ENCODE data around the gene AICDA. TPM values are rescaled to one million over a fixed set of nuclear protein-coding genes. Genes with fewer than 3 reads are reported as not detected.

Gene AICDA
- total RNA-seq = not detected in 2 replicates

DNA sequence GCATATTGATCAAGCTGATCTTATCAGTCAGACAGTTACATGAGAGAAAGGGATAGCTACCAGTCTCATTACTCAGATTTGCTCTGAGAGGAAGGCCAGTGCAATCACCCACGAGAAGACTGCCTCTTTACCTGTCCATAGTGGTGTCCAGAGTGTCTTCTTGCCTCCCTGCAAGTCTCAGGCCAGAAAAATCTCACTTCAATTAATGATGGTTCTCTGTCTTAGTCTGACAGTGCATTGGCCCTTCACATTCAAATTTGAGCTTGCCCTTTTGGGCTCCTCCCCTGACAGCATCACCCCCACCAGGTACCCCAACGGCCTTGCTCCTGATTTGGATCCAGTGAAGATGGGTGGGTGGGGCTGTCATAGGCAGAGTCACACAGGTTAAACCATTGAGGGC, at the start of gene AICDA:
Gene AICDA, minus strand, starts transcription at position 231 of the 400 bp plus-strand sequence. Its CDS starts 92 bp downstream, at position 139.
- no peak for DNase-seq
- intact Hi-C loops (cut with micrococcal nuclease) = no loop called here
- Mint-ChIP-seq H3K27me3 (peaks cover 21% of the 10 kb centered on the region), H3K4me3 (no peak within 1 kb of the TSS), H3K9me3 (no peaks in the 10 kb centered on the region), H3K36me3 (ENCODE audit: low read depth) (no peaks in the 10 kb centered on the region), H3K27ac (no peak within 1 kb of the TSS), H3K4me1 (peaks cover 7% of the 10 kb centered on the region)

DNA sequence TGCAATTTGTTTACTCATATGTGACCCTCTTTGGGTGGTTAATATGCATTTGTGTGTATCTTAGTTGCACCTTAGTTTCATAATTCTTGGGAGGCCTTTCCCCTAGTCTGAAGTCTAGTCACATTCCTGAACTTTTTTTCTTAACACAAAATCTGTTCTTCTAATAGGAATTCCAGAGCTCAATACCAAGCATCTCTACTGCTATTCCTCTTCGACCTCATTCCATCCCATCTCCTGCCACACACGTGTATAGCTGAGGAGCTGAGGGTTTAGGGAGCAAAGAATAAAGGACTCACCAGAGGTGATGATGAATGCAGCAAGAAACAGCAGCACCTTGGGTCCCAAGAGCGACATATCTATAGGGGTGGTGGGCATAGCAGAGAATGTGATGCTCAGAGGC, 49.1 kb upstream of the AICDA start:
- H3K36me3 Mint-ChIP-seq (ENCODE audit: low read depth) = no peaks in the 10 kb centered on the region
- H3K4me1 Mint-ChIP-seq = no peaks in the 10 kb centered on the region
- no peak for DNase-seq
- intact Hi-C loops (cut with micrococcal nuclease) = no loop called here
- no peak overlapping the region for H3K4me3 Mint-ChIP-seq
- H3K27me3 Mint-ChIP-seq = peaks cover 26% of the 10 kb centered on the region
- no peaks in the 10 kb centered on the region for H3K9me3 Mint-ChIP-seq
- no peak overlapping the region for H3K27ac Mint-ChIP-seq

DNA sequence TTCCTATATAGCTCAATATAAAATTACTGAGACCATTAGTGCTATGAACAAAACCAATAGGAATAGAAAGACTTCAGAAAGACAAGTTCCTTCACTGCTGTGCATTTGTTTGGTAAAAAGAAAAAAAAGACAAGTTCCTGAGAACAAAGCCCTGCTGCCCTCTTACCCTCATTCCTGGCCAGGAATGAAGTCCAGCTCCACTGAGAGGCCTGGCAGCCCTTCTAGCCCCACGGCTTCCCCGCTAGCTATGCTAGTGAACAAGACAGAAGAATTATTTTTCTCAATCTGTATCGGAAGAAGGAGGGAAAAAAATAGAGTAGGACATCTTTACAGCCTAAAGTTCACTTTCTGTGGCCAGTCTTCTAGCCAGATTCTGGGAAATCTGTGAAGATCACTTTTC, 48.4 kb upstream of the AICDA start:
- no peak overlapping the region for H3K4me3 Mint-ChIP-seq
- no peak overlapping the region for H3K27ac Mint-ChIP-seq
- H3K4me1 Mint-ChIP-seq = no peaks in the 10 kb centered on the region
- H3K36me3 Mint-ChIP-seq (ENCODE audit: low read depth) = no peaks in the 10 kb centered on the region
- no peaks in the 10 kb centered on the region for H3K9me3 Mint-ChIP-seq
- no peak for DNase-seq
- peaks cover 26% of the 10 kb centered on the region for H3K27me3 Mint-ChIP-seq
- intact Hi-C loops (cut with micrococcal nuclease) = no loop called here

DNA sequence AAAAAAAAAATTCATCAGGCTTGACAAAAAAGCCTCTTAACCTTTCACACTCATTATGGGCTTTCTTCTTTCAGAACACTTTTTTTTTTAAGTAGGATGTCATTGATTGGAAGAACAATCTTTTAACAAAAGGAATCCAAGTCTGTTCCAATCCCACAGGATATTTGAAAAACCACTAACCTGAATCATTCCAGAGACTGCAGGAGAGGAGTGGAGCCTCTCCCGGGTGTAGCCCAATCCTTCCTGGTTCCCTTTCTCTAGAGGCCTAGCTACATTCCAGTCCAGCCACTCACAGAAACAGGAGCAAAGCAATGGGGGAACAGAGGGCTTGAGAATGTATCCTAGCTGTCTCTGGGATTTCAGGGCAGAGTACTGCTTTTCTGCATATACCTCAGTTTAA, 45.7 kb upstream of the AICDA start:
- intact Hi-C loops (cut with micrococcal nuclease) = no loop called here
- Mint-ChIP-seq H3K9me3 (no peaks in the 10 kb centered on the region), H3K27ac (no peak overlapping the region), H3K4me3 (no peak overlapping the region), H3K36me3 (ENCODE audit: low read depth) (no peaks in the 10 kb centered on the region), H3K27me3 (peaks cover 28% of the 10 kb centered on the region), H3K4me1 (no peaks in the 10 kb centered on the region)
- no peak for DNase-seq

DNA sequence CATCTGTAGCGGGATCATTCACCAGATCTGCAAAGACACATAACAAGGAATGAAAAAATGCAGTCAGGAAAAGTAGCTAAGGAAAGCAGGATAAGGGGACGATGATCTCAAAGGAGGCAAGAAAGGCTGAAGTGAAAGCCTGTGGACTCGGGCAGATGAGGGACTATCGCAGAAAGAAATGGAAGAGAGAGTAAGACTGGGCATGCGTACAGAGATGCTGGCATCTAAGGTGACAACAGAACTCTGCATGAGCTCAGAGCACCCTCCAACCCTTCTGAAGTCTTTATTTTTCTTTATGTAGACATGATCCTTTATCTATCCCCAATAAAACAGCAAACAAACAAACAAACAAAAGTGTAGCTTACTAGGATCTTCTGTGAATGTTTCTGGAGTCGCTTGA, 42.8 kb upstream of the AICDA start:
- Mint-ChIP-seq H3K9me3 (no peaks in the 10 kb centered on the region), H3K36me3 (ENCODE audit: low read depth) (no peaks in the 10 kb centered on the region), H3K27ac (no peak overlapping the region), H3K4me3 (no peak overlapping the region), H3K4me1 (no peaks in the 10 kb centered on the region), H3K27me3 (peaks cover 49% of the 10 kb centered on the region)
- intact Hi-C loops (cut with micrococcal nuclease) = no loop called here
- DNase-seq = no peak

DNA sequence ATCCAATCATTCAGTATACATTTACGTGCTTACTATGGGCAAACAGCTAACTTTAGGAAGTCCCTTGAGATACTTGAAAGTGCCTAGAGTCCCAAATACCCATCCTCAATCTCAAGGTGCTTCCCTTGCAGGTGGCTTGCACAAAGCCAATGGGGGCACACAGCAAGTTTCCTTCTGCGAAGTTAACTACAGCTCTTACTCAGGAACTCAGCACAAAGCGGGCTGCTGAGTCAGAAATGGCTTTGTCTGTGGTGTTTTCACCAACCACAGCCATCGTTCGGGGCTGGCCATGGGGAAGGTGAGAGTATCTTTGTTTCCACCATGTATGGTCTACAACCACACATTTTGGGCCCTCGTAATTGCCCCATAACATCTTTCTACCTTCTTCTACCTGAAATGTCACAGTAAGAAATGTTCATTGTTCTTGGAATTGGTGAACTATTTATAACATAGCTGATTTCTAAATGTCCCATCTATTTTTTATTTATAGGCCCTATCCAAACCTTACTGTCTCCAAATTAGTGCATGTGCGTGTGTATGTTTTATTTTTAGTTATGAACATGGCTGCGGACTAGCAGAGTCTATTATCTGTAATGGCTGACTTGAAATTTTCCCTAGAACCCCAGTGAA, 36.0 kb upstream of the AICDA start:
- DNase-seq = peak; percentile 87
- H3K36me3 Mint-ChIP-seq (ENCODE audit: low read depth) = no peaks in the 10 kb centered on the region
- peaks cover 7% of the 10 kb centered on the region for H3K9me3 Mint-ChIP-seq
- H3K27ac Mint-ChIP-seq = no peak overlapping the region
- H3K27me3 Mint-ChIP-seq = peaks cover 58% of the 10 kb centered on the region
- no peak overlapping the region for H3K4me3 Mint-ChIP-seq
- H3K4me1 Mint-ChIP-seq = peaks cover 37% of the 10 kb centered on the region
- intact Hi-C loops (cut with micrococcal nuclease) = loop anchor here (1.0 to 10.0 kb wide), 4 partner anchors 155 to 596 kb away; no protein-coding TSS in a partner anchor

DNA sequence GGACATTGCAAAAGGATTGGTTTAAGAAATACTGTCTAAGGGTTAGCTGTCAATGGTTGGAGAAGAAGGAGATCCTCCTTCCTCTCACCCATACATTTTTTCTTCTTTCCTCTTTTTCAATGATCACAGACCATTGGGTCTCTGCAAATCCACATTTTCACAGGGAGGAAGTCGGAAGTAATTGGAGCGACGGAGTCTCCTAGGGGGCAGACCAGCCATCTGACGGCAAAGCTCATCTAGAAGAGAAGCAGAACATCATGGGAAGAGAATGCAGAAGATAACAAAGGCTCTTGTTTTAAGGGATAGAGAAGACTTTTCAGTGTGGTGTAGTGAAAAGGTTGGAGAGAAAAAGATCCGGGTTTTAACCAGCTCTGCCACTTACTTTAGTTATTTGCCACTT, 35.3 kb upstream of the AICDA start:
- intact Hi-C loops (cut with micrococcal nuclease) = loop anchor here (1.0 to 10.0 kb wide), 4 partner anchors 155 to 597 kb away; no protein-coding TSS in a partner anchor
- peaks cover 7% of the 10 kb centered on the region for H3K9me3 Mint-ChIP-seq
- no peak for DNase-seq
- no peak overlapping the region for H3K27ac Mint-ChIP-seq
- H3K4me3 Mint-ChIP-seq = no peak overlapping the region
- peaks cover 41% of the 10 kb centered on the region for H3K4me1 Mint-ChIP-seq
- peaks cover 56% of the 10 kb centered on the region for H3K27me3 Mint-ChIP-seq
- H3K36me3 Mint-ChIP-seq (ENCODE audit: low read depth) = no peaks in the 10 kb centered on the region

DNA sequence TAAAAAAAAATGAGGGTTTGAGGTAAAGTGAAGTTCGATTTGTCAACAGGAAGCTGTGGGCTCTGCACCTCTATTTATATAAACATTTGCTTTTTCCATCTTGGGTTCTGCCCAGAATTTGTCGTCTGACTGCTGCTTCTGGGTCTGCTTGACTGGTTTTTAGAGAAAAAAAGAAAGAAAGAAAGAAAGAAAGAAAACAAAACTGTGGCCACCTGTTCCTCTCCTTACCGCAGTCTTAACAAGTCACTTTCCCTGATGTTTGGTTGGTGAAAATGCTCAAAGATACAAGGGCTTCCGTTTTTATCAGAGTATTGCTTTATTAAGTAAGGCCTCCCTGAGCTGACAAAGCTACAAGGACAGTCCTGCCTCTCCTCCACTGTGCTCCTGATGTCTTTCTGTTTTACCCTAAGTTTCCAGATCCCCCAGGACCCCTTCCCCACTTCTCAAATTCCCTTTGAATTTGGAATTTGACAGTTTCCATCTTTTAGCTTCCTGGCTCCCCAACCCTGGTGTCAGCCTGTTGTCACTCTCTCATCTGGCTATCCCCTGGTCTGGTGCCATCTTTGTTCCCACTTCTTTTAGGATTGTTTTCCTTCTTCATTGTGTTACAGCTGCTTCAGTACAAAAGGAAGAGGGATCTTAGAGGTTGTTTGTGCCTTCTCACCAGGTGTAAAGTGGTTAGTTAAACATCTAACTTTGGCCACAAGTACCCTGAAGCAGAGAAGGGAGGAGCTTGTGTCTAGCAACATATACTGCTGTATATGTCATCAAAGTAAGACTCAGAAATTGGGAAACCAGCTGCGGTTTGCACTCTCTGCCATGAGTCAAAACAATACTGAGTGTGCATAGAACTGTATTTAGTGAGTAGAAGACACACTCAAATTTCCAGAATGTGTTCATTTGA, 31.9 kb upstream of the AICDA start:
- Mint-ChIP-seq H3K27me3 (peaks cover 43% of the 10 kb centered on the region), H3K36me3 (ENCODE audit: low read depth) (no peaks in the 10 kb centered on the region), H3K9me3 (peaks cover 7% of the 10 kb centered on the region), H3K4me3 (peak overlapping the region; percentile 72), H3K4me1 (peaks cover 41% of the 10 kb centered on the region), H3K27ac (peak overlapping the region; percentile 77)
- DNase-seq = peak; percentile 89
- intact Hi-C loops (cut with micrococcal nuclease) = loop anchor here (5.0 to 10.0 kb wide), 2 partner anchors 308 to 600 kb away; no protein-coding TSS in a partner anchor

DNA sequence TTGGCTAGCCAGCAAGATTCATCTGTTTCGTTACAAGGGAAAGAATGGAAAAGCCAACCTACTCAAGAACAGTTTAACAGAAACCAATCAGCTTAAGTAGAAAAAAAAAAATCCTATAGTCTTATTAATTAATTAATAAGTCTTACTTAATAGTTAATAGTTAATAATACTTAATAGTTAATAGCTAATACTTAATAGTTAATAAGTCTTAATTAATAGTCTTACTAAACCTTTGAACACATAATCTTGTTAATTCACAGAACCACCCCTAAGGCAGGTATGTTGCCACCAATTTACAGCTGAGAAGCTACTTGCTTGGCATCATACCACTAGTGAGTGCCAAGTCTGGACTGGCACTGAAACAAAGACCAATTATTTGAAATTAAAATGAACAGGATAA, 30.1 kb upstream of the AICDA start:
- intact Hi-C loops (cut with micrococcal nuclease) = loop anchor here (10.0 kb wide), 1 partner anchor 602 kb away; no protein-coding TSS in a partner anchor
- peaks cover 5% of the 10 kb centered on the region for H3K9me3 Mint-ChIP-seq
- H3K4me1 Mint-ChIP-seq = peaks cover 25% of the 10 kb centered on the region
- DNase-seq = no peak
- no peak overlapping the region for H3K27ac Mint-ChIP-seq
- H3K27me3 Mint-ChIP-seq = peaks cover 50% of the 10 kb centered on the region
- H3K4me3 Mint-ChIP-seq = no peak overlapping the region
- no peaks in the 10 kb centered on the region for H3K36me3 Mint-ChIP-seq (ENCODE audit: low read depth)

DNA sequence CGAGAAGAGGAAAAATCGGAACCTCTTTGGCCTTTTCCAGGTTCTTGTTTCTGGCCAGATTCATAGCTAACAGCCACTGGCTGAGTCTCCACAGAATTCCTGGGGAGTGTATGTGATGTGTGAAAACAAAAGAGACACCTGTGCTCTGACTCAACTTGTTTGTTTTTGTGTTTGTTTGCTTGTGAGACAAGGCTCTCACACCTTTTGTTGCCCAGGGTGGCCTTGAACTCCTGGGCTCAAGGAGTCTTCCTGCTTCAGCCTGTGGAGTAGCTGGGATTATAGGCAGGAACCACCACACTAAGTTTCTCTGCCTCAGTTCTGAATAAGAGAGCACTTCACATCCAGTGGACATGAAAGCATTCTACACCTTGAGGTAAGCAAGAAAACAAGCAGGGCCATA, 27.3 kb upstream of the AICDA start:
- no peaks in the 10 kb centered on the region for H3K9me3 Mint-ChIP-seq
- H3K4me1 Mint-ChIP-seq = peaks cover 16% of the 10 kb centered on the region
- H3K27me3 Mint-ChIP-seq = peaks cover 50% of the 10 kb centered on the region
- intact Hi-C loops (cut with micrococcal nuclease) = loop anchor here (10.0 kb wide), 1 partner anchor 605 kb away; no protein-coding TSS in a partner anchor
- DNase-seq = no peak
- no peak overlapping the region for H3K27ac Mint-ChIP-seq
- H3K36me3 Mint-ChIP-seq (ENCODE audit: low read depth) = no peaks in the 10 kb centered on the region
- H3K4me3 Mint-ChIP-seq = no peak overlapping the region

DNA sequence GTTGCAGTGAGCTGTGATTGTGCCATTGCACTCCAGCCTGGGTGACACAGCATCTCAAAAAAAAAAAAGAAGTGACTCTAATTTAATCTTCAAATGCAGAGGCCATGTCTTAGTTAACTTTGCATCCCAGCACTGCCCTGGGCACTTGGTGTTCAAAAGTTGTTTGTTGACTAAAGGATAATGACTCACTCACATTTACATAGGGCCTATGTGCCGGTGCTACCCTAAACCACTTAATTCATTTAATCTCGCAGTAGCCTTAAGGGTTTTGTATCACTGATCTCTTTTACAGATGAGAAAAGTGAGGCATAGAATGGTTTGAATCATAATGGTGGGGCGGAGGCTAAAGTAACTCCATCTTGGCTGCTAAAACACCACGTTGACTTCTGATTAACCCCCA, 26.3 kb upstream of the AICDA start:
- H3K27me3 Mint-ChIP-seq = peaks cover 58% of the 10 kb centered on the region
- no peak overlapping the region for H3K27ac Mint-ChIP-seq
- DNase-seq = no peak
- no peaks in the 10 kb centered on the region for H3K36me3 Mint-ChIP-seq (ENCODE audit: low read depth)
- intact Hi-C loops (cut with micrococcal nuclease) = no loop called here
- H3K4me3 Mint-ChIP-seq = no peak overlapping the region
- peaks cover 7% of the 10 kb centered on the region for H3K4me1 Mint-ChIP-seq
- H3K9me3 Mint-ChIP-seq = no peaks in the 10 kb centered on the region

DNA sequence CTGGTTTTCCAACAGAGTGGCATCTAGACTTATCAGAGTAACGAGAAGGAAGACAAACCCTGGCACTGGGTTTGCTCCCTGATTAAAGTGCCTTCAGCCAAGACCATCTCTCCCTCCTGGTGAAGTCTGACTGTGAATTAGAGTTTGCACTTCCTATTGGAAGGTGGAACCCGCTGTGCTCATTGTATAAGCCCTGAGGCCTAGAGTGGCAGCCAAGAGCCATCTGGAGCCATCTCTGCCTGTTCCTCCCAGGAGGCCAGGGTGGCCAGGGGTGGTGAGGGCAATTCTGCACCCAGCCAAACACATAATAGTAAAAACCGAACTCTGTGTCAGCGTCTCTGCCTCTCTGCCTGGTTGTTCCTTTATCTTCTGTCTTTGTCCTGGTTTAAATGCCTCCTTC, 25.0 kb upstream of the AICDA start:
- H3K27me3 Mint-ChIP-seq = peaks cover 52% of the 10 kb centered on the region
- no peak overlapping the region for H3K4me3 Mint-ChIP-seq
- DNase-seq = no peak
- no peak overlapping the region for H3K27ac Mint-ChIP-seq
- H3K9me3 Mint-ChIP-seq = no peaks in the 10 kb centered on the region
- H3K36me3 Mint-ChIP-seq (ENCODE audit: low read depth) = no peaks in the 10 kb centered on the region
- H3K4me1 Mint-ChIP-seq = no peaks in the 10 kb centered on the region
- intact Hi-C loops (cut with micrococcal nuclease) = no loop called here

DNA sequence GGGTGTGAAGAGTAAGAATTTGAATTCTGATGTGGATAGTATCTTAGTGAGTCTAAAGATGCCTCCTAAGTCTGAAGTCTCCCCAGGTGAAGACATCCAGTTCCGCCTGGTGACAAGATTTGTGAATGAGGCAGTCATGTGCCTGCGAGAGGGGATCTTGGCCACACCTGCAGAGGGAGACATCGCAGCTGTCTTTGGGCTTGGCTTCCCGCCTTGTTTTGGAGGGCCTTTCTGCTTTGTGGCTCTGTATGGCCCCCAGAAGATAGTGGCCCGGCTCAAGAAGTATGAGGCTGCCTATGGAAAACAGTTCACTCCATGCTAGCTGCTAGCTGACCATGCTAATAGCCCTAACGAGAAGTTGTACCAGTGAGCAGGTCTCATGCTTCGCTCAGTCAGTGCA, 24.6 kb upstream of the AICDA start:
- no peaks in the 10 kb centered on the region for H3K36me3 Mint-ChIP-seq (ENCODE audit: low read depth)
- H3K9me3 Mint-ChIP-seq = no peaks in the 10 kb centered on the region
- no peak overlapping the region for H3K4me3 Mint-ChIP-seq
- H3K4me1 Mint-ChIP-seq = no peaks in the 10 kb centered on the region
- no peak overlapping the region for H3K27ac Mint-ChIP-seq
- DNase-seq = no peak
- intact Hi-C loops (cut with micrococcal nuclease) = no loop called here
- peaks cover 53% of the 10 kb centered on the region for H3K27me3 Mint-ChIP-seq

DNA sequence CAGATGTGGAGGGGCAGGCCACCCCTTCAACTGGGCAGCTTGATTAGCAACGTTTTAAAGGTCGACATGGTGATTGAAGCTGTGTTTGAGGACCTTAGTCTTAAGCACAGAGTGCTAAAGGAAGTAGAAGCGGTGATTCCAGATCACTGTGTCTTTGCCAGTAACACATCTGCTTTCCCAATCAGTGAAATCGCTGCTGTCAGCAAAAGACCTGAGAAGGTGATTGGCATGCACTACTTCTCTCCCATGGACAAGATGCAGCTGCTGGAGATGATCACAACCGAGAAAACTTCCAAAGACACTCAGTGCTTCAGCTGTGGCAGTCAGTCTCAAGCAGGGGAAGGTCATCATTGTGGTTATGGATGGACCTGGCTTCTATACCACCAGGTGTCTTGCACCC, 23.9 kb upstream of the AICDA start:
- Mint-ChIP-seq H3K36me3 (ENCODE audit: low read depth) (no peaks in the 10 kb centered on the region), H3K27me3 (peaks cover 52% of the 10 kb centered on the region), H3K9me3 (no peaks in the 10 kb centered on the region), H3K4me3 (no peak overlapping the region), H3K4me1 (no peaks in the 10 kb centered on the region), H3K27ac (no peak overlapping the region)
- intact Hi-C loops (cut with micrococcal nuclease) = no loop called here
- DNase-seq = no peak

All from activated CD4-positive, alpha-beta T cell treated with anti-CD3 and anti-CD28 coated beads, Interleukin-2, amount 10 ng/mL, durations not matched to agents 24 days and 14 days (primary cell).